Measurements from ENCODE around the gene OR52E5.

DNA sequence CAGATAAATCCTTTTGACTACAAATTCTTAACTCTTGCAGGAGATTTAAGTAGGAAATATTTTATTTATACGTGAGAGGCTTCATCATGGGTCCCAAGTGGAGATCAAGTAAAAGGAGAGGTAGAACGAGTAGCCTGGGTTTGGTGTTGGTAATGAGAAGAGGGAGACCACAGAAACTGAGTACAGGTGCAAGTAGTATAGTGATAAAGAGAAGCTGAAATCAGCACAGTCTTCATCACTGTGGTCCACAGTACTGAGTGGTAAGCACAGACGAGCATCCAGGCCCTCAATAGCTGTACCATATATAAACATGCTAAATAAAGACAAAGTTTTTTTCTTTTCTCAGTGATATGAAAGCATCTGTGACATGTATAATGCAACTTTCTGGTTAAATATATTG lies 5.8 kb upstream of the OR52E5 start:
- TF ChIP-seq, protein P1, sequence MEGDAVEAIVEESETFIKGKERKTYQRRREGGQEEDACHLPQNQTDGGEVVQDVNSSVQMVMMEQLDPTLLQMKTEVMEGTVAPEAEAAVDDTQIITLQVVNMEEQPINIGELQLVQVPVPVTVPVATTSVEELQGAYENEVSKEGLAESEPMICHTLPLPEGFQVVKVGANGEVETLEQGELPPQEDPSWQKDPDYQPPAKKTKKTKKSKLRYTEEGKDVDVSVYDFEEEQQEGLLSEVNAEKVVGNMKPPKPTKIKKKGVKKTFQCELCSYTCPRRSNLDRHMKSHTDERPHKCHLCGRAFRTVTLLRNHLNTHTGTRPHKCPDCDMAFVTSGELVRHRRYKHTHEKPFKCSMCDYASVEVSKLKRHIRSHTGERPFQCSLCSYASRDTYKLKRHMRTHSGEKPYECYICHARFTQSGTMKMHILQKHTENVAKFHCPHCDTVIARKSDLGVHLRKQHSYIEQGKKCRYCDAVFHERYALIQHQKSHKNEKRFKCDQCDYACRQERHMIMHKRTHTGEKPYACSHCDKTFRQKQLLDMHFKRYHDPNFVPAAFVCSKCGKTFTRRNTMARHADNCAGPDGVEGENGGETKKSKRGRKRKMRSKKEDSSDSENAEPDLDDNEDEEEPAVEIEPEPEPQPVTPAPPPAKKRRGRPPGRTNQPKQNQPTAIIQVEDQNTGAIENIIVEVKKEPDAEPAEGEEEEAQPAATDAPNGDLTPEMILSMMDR (conservative IDR thresholded peaks at IDR 0.05): no peak
- no peak for TF ChIP-seq ZFX (IDR thresholded peaks at IDR 0.05)

All from C4-2B (cell line).